Measurements from ENCODE around the gene USH2A. TPM values are rescaled to one million over a fixed set of nuclear protein-coding genes. Genes with fewer than 3 reads are reported as not detected.

Gene USH2A
- polyA plus RNA-seq, 2 of the 4 experiments (the other 2 are of a cell fraction) = not detected

- Histone ChIP-seq H3K4me1 (no peaks in the 10 kb centered on the region), H3K27ac (no peak overlapping the region), H3K9me3 (no peaks in the 10 kb centered on the region), H3K4me2 (no peak overlapping the region), H3K4me3 (no peak overlapping the region)
- ChIA-PET CTCF (interaction anchor here (1.3 kb wide), 1 partner anchor 234 kb away, joined by 4 read pairs; no protein-coding TSS in a partner anchor), POLR2A (no interaction called here)
- TF ChIP-seq HDAC2 (IDR thresholded peaks at IDR 0.05) (no peak), JUN (IDR thresholded peaks at IDR 0.05) (no peak), JUNB (IDR thresholded peaks at IDR 0.05) (no peak), EP300 (IDR thresholded peaks at IDR 0.05) (no peak), CEBPB (IDR thresholded peaks at IDR 0.05) (no peak), FOXS1 (CRISPR knock-in tag; IDR thresholded peaks at IDR 0.05) (no peak), BCL3 (IDR thresholded peaks at IDR 0.05) (no peak), USF2 (IDR thresholded peaks at IDR 0.05) (no peak), POLR2AphosphoS2 (conservative IDR thresholded peaks at IDR 0.05; ENCODE audit: low read length) (no peak), MAX (IDR thresholded peaks at IDR 0.05) (no peak), NPAS2 (CRISPR knock-in tag; IDR thresholded peaks at IDR 0.05; ENCODE audit: borderline replicate concordance) (no peak), HEYL (CRISPR knock-in tag; IDR thresholded peaks at IDR 0.05) (no peak)
- 12% methylated on average over 7 of the region's 7 CpGs for WGBS (ENCODE audit: missing lambda C conversion rate)
- no peak for DNase-seq (ENCODE audit: low read depth in 1 of 2, low spot score in 1 of 2)
- ATAC-seq = no peak
- FAIRE-seq = no peak
These were observed 436.0 kb downstream of the USH2A start for GRCh38 chr1:215987092-215987875.

GRCh38 chr1:215986401-215986800, 436.8 kb downstream of the USH2A start:
- CTCF ChIA-PET = interaction anchor here (1.3 kb wide), 1 partner anchor 235 kb away, joined by 4 read pairs; no protein-coding TSS in a partner anchor
- ATAC-seq (no peak), FAIRE-seq (no peak), DNase-seq (ENCODE audit: low read depth in 1 of 2, low spot score in 1 of 2) (no peak)
- Histone ChIP-seq H3K4me1 (no peaks in the 10 kb centered on the region), H3K9me3 (no peaks in the 10 kb centered on the region), H3K27ac (no peak overlapping the region), H3K4me3 (no peak overlapping the region), H3K4me2 (no peak overlapping the region)
- WGBS (ENCODE audit: missing lambda C conversion rate) = 20% methylated on average over 1 of the region's 1 CpG
- TF ChIP-seq EHF (CRISPR knock-in tag; IDR thresholded peaks at IDR 0.05) (no peak), FOSL2 (IDR thresholded peaks at IDR 0.05) (no peak), FOSL2 (CRISPR knock-in tag; IDR thresholded peaks at IDR 0.05) (no peak), GATA3 (IDR thresholded peaks at IDR 0.05; ENCODE audit: borderline replicate concordance) (no peak), BCL3 (IDR thresholded peaks at IDR 0.05) (no peak), HMGXB4 (CRISPR knock-in tag; IDR thresholded peaks at IDR 0.05; ENCODE audit: borderline replicate concordance) (no peak), USF2 (IDR thresholded peaks at IDR 0.05) (no peak), MAX (IDR thresholded peaks at IDR 0.05) (no peak), BHLHE40 (IDR thresholded peaks at IDR 0.05; ENCODE audit: low read depth, low read length) (no peak), RAD21 (conservative IDR thresholded peaks at IDR 0.05 in 1 of 2, IDR thresholded peaks at IDR 0.05 in 1 of 2) (no peak), ATOH8 (CRISPR knock-in tag; IDR thresholded peaks at IDR 0.05; ENCODE audit: low read depth) (no peak)
- POLR2A ChIA-PET = no interaction called here
